ENCODE measurements around the gene BSX. TPM values are rescaled to one million over a fixed set of nuclear protein-coding genes. Genes with fewer than 3 reads are reported as not detected.

The BSX gene
- total RNA-seq, result not detected in 2 replicates

GRCh38 chr11:122981388-122982264, at the start of gene BSX:
Gene BSX, minus strand, starts transcription at chr11:122981834. Its CDS starts 163 bp downstream, at chr11:122981671.

Other genes with a start within 250 kb of the BSX start
- not detected in 2 replicates for gene CRTAM, start 143.3 kb downstream of the BSX start, total RNA-seq
- gene JHY, start 99.1 kb downstream of the BSX start, total RNA-seq, result 1.2 and 3.2 TPM in 2 replicates
- gene HSPA8, start 80.3 kb upstream of the BSX start, total RNA-seq, result 1,529 and 1,843 TPM in 2 replicates
- gene CLMP, start 213.4 kb upstream of the BSX start, total RNA-seq, result 64.6 and 110 TPM in 2 replicates

Data from myometrial cell (primary cell).